Forelimb muscle (tissue), 1 donor: ENCODE results near the gene LRRC9. TPM values are rescaled to one million over a fixed set of nuclear protein-coding genes. Genes with fewer than 3 reads are reported as not detected.

Experiments
- DNase-seq: peaks from one replicate; pipeline ENCODE4 v3.0.0-alpha.2; 2013; ENCODE audit warnings: low read depth
- polyA plus RNA-seq: library from polyadenylated mRNA; unstranded; fragments of 120-200 nt; gene quantifications from one replicate; pipeline ENCODE4 v1.2.1, GENCODE V29; 2013; ENCODE audit not compliant: insufficient read length

Gene LRRC9
- polyA plus RNA-seq, 1 donor, result 0.47 TPM

DNA sequence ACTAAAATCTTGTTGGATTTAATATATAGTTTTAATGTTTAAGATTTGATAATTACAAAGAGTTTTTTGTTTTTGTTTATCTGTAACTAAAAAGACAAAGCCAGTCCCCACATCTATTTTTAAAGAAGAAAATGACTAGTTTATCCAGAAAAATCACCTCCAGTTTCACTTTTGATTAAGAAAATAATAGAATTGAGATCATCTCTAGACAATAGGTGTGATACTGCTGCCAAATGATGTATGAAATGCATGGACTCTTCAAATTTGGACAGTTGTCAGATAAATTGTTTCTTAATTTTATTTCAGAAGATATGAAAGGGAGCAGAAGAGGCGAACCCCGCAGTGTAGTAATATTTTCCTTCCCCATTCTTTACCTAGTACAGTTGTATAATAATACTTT is 191.8 kb downstream of the LRRC9 start:
- DNase-seq, result no peak

Other genes with a start within 250 kb of the LRRC9 start
- 1.5 TPM for gene RTN1, start 49.4 kb upstream of the LRRC9 start, polyA plus RNA-seq
- gene PCNX4, start 171.8 kb downstream of the LRRC9 start, polyA plus RNA-seq, result 51.7 TPM
- 95.8 TPM for gene DHRS7, start 245.3 kb downstream of the LRRC9 start, polyA plus RNA-seq